ENCODE data around the gene GALNT9. TPM values are rescaled to one million over a fixed set of nuclear protein-coding genes. Genes with fewer than 3 reads are reported as not detected.

GALNT9 gene
- total and polyA plus RNA-seq, 12 donors = 0.01 to 0.19 TPM; not detected in 10

DNA sequence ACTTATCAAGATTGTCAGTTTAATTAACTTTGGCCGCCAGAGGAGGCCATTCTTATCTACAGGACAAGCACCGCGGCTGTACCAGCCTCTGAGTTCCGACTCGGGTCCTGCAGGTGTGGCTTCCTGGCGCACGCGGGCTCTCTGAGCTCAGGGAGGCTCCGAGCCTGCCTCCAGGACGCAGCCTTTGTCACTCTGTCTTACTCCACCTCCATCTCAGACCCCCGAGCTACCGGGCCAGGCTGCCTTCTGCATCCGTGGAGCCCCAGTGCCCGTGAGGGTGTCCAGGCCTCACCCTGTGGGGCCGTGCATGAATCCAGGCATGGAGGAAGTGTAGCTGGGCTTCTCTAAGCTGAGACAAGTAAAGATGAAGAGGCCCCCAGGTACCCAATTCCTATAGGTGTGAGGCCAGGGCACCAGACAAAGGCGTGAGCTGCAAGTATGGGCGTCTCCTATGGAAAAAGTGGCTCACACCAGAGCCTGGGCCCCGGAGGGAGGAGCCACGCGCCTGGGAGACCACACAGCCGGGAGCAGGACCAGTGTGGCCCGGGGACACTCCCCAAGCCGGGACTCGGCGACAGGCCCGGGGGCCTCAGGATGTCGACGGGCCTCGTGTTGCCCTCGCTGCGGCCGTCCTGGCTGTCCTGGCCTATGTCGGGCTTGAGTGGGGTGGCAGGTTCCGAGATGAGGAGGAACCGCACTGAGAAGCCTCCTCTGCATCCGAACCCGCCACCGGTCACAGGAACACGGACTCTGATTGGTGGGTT is 142.3 kb downstream of the GALNT9 start:
- ATAC-seq (no peak), DNase-seq (peak in 1 of 2 donors; percentile 9)
- intact Hi-C loops (cut with DNase I) = no loop called here
- H3K9me3 ChIP-seq = peaks cover 0 to 40% (median 0%) of the 10 kb centered on the region in 11 donors
- TF ChIP-seq, protein P1, sequence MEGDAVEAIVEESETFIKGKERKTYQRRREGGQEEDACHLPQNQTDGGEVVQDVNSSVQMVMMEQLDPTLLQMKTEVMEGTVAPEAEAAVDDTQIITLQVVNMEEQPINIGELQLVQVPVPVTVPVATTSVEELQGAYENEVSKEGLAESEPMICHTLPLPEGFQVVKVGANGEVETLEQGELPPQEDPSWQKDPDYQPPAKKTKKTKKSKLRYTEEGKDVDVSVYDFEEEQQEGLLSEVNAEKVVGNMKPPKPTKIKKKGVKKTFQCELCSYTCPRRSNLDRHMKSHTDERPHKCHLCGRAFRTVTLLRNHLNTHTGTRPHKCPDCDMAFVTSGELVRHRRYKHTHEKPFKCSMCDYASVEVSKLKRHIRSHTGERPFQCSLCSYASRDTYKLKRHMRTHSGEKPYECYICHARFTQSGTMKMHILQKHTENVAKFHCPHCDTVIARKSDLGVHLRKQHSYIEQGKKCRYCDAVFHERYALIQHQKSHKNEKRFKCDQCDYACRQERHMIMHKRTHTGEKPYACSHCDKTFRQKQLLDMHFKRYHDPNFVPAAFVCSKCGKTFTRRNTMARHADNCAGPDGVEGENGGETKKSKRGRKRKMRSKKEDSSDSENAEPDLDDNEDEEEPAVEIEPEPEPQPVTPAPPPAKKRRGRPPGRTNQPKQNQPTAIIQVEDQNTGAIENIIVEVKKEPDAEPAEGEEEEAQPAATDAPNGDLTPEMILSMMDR (IDR thresholded peaks at IDR 0.05) = no peak
- H3K4me1 ChIP-seq = peaks cover 3 to 34% (median 13%) of the 10 kb centered on the region in 9 donors
- 74 to 77% methylated on average over 39 of the region's 39 CpGs for WGBS, 2 donors
- no peak overlapping the region for H3K27ac ChIP-seq
- no peaks in the 10 kb centered on the region for H3K36me3 ChIP-seq
- peak overlapping the region in 1 of 10 donors; percentile 12 for H3K4me3 ChIP-seq
- H3K27me3 ChIP-seq = peaks cover 0 to 59% (median 0%) of the 10 kb centered on the region in 7 donors

DNA sequence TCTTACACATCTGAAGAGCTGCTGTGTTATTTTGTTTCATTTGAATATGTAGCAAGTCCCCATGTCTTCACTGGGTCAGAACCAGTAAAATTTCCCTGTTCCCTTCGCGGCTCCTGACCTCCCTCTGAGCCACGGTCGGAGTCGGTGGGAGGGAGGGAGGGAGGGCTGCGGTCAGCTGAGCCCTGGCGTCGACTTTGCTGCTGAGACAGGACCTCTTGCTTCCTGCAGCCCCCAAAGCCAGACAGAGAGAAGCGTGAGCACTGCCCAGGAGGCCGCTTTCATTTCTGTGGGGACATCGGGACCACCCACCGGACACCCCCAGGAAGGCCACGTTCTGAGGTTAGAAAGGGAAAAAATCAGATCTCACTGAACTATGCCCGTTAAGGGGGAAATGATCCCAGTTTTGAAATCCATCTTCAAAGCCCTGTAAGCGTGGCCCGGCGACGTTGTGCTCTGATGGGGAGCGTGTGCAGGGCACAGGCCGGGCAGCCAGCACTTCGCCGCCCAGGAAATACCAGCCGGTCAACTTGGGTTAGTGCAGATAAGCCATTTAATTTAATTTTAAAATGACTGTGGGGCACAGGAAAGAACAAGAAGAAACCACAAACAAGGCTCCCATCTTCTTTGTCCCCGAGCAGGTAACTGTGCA is 143.1 kb downstream of the GALNT9 start:
- peak in 1 of 2 donors; percentile 20 for DNase-seq
- H3K4me1 ChIP-seq = peaks cover 3 to 34% (median 13%) of the 10 kb centered on the region in 9 donors
- H3K9me3 ChIP-seq = peaks cover 0 to 40% (median 0%) of the 10 kb centered on the region in 11 donors
- H3K27me3 ChIP-seq = peaks cover 0 to 52% (median 0%) of the 10 kb centered on the region in 7 donors
- no peaks in the 10 kb centered on the region for H3K36me3 ChIP-seq
- 44 to 50% methylated on average over 24 of the region's 24 CpGs for WGBS, 2 donors
- TF ChIP-seq, protein P1 (IDR thresholded peaks at IDR 0.05) = no peak
- H3K27ac ChIP-seq = peak overlapping the region in 1 of 10 donors; percentile 5
- ATAC-seq = no peak
- peak overlapping the region in 1 of 10 donors; percentile 12 for H3K4me3 ChIP-seq
- intact Hi-C loops (cut with DNase I) = no loop called here

DNA sequence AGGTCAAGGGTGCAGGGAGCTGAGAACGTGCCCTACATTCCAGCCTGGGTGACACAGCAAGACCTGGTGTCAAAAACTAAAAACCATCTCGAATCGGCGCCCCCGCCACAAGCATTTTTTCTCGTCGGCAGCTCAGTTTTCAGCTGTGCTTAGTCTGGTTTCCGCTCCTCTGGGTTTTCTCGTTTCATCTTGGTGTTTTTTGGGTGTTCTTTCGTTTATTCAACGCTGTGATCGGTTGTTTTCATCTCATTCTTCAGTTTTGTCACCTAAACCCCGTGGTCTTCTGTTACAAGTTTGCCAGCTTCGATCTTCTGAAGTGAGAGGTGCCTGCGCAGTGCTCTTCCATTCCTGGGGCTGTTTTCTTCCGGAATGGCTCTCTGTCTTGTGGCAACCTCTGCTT is 143.7 kb downstream of the GALNT9 start:
- DNase-seq (no peak), ATAC-seq (no peak)
- TF ChIP-seq, protein P1 (IDR thresholded peaks at IDR 0.05) = no peak
- peaks cover 0 to 46% (median 0%) of the 10 kb centered on the region in 7 donors for H3K27me3 ChIP-seq
- peaks cover 0 to 40% (median 0%) of the 10 kb centered on the region in 11 donors for H3K9me3 ChIP-seq
- intact Hi-C loops (cut with DNase I) = no loop called here
- peak overlapping the region in 1 of 10 donors; percentile 12 for H3K4me3 ChIP-seq
- H3K4me1 ChIP-seq = peaks cover 3 to 34% (median 10%) of the 10 kb centered on the region in 9 donors
- peak overlapping the region in 1 of 10 donors; percentile 5 for H3K27ac ChIP-seq
- H3K36me3 ChIP-seq = no peaks in the 10 kb centered on the region
- WGBS, 2 donors = 65 to 66% methylated on average over 16 of the region's 16 CpGs

DNA sequence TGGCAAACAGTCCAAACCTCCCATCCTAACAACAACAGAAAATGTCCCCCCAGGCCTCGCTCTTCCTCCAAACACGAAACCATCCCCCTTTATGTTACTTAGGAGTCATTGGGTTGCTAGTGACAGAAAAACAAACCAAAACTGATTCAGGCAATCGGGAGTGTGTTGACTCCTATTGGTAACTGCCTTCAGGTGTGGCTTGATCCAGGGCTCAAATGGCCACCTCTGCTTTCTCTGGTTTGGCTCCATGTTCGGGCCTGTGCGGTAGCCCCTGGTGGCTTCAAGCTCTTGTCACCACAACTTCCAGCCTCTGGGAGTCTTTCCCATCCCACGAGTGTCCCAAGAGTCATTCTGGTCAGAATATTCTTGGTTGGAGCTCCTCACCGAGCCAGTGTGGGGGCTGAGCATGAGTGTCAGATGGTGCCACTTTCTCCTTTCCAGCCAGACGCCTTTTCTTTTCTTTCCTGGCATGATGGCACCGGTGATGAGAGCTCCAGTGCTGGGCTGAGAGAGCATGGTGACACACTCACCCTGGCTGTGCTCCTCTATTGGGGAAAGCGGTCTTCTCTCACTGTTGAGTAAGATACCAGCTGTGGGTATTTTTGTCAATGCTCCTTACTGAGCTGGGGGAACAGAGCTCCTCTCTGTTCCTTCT is 146.6 kb downstream of the GALNT9 start:
- WGBS, 2 donors = 79 to 81% methylated on average over 10 of the region's 10 CpGs
- TF ChIP-seq, protein P1 (IDR thresholded peaks at IDR 0.05) = no peak

More for the DNA sequence above, 146.6 kb downstream of the GALNT9 start:
- DNase-seq (no peak), ATAC-seq (no peak)
- Histone ChIP-seq H3K36me3 (no peaks in the 10 kb centered on the region), H3K27me3 (peaks cover 0 to 48% (median 19%) of the 10 kb centered on the region in 7 donors), H3K4me1 (peaks cover 0 to 15% (median 0%) of the 10 kb centered on the region in 9 donors), H3K27ac (no peak overlapping the region), H3K4me3 (no peak overlapping the region), H3K9me3 (peaks cover 0 to 38% (median 0%) of the 10 kb centered on the region in 11 donors)
- intact Hi-C loops (cut with DNase I) = no loop called here

Measured in heart right ventricle (tissue), 16 donors.